GM19452 (cell line): ENCODE results near the gene UPP1.
"Not testable (repeated sequence)": the region's sequence is repeated elsewhere in the genome, so short reads cannot be mapped to it uniquely, and the experiment has no call there.

Experiments used
- ATAC-seq: cut with Tn5 transposase; IDR thresholded peaks from one replicate; pipeline ENCODE4 v1.9.1; 2021; ENCODE audit not compliant: unreplicated experiment

Gene UPP1

DNA sequence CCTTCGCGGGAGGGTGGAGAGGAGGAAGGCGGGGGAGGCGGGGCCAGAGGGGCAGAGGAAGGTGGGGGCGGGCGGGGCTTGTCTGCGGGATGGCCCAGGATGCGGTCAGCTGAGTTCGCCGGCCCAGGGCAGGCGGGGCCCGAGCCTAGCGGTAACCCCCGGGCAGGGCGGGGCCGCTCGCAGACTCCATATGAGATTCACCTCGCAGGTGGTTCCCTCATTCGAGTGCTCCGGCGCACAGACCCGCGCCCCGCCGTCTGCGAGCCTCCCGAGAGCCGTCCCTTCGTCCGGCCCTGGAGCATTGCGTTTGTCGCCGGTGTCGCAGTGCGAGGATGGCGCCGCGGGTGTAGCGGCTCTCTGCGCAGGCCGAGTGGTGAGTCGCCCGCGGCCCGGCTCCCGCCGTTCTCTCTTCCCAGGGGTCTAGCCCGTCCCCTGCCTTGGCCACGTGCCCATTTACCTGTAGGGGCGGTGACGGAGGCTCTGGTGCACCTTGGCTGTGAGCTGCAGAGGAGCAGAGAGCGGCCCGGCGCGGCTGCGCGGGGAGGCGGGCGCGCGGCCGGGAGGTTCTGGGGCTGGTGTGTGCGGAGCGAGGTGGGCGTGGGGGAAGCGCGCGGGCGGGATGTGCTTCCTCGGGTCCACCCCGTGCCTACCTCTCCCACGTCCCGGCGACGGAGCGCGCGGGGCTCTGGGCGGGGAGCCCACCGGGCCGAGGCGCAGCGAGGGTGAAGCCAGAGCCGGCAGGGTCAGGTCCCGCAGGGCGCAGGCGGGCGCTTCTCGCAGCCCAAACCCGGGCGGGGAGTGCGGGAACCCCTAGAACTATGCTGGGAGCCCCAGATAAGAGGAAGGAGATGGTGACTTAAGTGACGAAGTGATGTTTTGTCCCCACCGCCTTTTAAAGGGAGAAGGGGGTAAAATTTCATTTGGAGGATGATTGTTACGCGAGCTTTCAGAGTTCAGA lies at the start of gene UPP1:
TSS of gene UPP1 (plus strand) at position 220 of the 958 bp plus-strand sequence. CDS start 5,519 bp downstream, outside the sequence.
- ATAC-seq, result peak; percentile 49

DNA sequence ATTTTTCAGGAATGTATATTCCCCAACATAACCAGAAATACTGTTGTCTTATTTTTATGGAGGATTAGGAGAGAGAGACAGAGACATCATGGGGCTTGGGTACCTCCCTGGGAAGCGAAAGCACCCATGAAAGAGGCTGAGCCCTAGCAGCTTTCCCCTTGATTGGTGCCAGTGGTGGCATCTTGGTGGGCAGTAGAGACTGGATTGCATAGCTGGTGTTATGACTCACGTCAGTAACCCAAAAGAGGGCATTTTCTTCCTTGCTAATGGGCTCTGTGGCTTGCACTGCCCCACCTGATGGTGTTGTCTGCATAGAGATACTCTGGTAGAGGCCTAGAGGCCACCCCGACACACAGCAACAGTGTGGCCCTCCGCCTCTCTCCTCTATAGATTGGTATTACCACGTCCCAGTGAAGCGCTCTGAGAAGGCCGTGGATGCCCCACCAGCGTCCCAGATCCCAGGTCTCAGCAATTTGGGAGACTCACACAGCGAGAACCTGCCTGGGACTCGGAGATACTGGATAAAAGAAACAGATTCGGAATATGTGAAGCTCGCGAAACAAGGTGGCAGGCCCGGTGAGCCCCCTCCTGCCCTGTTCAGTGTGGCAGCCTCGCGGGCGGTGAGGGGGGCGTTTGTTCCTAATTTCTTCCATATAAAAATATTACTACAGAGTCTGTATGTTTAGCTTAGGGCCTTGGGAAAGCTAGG lies 48.0 kb upstream of the UPP1 start:
- ATAC-seq, result no peak

DNA sequence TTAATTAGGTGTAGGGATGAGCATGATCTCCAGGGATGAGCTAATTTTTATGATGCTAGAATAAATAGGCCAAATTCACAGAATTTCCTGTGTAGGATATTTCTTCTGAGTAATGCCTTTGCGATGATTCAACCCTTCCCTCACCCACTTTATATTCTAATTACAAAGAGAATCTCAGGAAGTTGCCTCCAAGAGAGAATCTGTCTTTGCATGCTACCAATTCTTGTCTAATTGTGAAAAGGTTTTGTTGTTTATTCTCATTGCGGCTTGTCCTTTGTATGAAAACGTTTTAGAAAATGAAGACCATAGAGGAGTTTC lies 47.5 kb upstream of the UPP1 start:
- ATAC-seq, result no peak

DNA sequence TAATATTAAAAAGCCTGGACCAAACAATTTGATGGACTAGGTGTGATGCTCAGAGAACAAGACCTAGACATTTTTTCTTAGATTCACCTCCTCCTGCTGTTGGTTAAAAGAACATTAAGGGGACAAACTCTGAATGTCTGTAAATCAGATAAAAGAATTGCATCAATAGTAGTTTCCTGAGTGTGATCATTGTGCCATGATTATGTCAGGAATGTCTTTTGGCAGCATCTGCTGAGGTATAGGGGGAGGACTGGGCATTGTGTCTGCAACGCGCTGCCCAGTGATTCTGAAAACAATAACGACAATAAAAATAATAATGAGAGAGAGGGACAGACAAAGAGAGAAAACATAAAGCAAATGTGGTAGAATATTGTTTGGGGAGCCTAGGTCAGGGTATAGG lies 46.8 kb upstream of the UPP1 start:
- no peak for ATAC-seq

DNA sequence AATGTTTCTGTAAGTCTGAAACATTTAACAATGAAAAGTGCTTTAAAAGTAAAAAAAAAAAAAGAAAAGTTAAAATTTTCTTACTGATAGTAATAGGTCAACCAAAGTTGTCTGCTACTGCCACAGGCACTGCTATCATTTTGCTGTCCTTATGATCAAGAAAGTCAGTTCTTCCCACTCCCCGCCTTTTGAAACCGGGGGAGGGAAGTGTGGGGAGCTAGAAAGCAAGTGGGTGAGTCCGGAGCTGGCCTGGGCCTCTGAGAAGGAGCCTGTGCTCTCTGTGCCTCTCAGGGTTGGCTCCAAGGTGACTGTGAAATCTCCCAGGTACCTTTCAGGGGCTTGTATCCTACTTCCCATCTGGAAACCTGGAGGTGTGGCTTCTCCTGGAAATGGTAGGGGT lies 46.4 kb upstream of the UPP1 start:
- no peak for ATAC-seq

DNA sequence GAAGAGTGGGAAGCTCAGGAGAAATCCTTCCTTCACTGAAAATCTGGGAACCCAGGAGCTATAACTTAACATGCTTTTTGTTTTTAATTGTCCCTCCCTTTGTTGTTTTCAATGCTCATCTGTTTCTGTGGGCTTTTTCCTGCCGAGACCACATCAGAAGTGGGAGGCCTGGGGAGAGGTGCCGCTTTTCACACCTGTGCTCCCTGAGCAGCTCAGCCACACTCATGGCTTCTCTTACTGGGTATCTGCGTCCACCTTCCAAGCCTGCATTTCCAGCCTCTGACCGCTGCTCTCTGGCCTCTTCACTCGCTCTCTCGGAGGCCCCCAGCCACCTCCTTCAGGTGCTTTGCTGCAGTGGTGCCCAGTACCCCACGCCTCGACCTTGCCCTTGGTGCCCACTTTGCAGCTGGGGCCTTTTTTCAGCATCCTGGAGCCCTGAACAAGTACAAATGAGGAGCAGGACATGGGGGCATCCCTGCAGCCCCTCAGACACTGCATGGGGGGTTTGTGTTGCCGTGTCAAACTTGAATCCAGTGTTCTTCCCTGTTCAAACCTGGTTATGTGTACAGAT lies 43.8 kb upstream of the UPP1 start:
- ATAC-seq, result no peak

DNA sequence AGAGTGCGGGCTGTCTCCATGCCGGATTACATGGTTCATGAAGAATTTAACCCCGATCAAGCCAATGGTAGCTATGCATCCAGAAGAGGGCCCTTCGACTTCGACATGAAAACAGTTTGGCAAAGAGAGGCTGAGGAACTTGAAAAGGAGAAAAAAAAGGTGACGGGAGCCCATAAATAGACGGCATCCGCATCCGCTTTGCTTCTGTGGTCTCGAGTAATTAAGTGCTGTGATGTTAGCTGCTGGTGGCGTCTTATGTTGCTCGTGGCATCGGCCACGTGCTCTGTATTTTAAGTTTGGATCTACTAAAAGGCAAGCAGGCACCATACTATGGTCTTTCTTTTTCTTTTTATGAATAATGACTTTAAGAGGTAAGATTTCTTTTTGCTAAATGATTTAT lies 42.6 kb upstream of the UPP1 start:
- no peak for ATAC-seq

DNA sequence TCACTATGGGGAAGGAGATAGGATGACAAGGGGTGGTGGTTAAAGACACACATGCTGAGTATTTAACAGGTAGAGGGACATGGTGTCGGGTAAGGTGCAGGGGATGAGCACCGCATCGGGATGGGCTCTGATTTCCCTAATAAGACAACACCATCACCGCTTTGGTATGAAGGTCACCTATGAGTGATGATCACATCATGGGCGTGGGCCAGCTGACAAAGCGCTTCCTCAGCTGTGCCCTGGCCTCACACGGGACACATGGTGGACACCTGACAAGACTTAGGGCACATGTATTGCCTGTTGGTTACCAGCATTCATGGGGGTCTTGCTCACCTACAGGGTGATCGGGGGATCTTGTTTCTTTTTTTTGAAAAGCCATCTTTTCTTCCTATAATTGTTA lies 41.0 kb upstream of the UPP1 start:
- no peak for ATAC-seq

DNA sequence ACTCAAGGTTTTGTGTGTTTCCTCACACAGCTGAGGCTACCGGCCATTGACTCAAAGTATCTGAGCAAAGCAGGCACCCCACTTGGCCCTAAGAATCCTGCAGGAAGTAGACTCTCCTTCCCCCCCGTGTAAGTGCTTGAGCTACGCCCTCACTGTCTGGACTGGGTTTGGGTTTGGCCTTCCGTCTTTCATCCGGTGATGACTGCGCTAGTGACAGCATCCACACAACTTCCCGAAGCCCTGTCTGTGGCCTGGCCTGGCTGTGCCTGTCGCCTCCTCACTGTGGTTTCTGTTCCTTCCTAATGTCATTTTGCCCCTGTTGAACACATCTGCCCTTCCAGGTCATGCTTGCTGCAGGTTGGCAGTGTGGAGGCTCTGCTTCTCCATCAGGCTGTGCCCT lies 39.2 kb upstream of the UPP1 start:
- ATAC-seq, result no peak

DNA sequence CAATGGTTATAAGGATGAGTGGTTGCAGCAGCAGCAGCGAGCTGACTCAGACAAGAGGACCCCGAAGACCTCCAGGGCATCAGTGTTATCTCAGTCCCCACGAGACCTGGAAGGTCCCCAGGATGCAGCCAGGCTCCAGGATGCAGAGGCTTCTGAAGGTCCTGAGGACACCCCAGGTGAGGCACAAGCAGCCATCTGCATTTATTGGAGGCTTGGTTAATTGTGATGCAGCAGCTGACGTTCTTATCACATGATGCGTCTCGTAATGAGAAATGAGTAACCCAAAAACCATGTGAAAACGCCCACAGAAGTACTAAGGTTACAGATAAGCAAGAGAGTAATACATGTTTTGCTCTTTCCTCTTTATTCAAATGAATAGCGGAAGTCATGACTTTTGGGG lies 36.3 kb upstream of the UPP1 start:
- ATAC-seq, result peak; percentile 84

DNA sequence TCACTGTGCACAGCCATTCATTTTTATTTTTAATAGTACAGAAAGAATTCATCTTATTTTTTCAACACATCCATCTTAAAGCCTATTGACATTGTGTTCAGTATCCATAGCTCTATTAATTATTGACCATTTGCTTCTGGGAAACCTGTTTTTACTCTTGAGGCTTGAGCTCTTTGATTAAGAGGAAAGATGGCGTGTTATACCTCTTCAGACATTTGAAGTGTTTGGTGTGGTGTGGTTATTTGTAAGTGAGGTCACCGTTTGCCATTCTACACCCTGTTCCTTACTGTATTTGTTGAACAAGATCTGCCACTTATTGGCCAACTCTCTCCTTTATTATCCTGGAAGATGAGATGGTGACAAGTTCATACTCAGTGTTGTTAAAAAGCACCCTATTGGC lies 35.3 kb upstream of the UPP1 start:
- ATAC-seq, result no peak

DNA sequence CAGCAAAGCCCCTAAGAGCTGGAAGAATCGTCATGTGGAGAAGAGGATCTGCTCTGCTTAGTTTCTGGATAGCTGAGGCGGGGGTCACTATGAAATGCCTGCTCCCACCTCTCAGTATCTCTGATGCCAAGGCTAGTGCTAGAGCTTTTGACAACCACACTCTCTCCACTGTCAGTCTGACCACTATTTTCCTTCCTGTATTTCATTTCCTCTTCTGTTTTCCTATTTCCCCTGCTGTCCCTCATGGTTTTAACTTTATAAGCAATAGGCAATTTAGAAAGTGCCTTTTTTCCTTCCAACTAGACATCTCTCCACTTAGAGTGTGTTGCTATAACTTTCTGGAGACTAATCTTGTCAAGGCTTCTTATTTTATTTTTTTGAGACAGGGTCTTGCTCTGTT lies 30.1 kb upstream of the UPP1 start:
- ATAC-seq, result no peak

DNA sequence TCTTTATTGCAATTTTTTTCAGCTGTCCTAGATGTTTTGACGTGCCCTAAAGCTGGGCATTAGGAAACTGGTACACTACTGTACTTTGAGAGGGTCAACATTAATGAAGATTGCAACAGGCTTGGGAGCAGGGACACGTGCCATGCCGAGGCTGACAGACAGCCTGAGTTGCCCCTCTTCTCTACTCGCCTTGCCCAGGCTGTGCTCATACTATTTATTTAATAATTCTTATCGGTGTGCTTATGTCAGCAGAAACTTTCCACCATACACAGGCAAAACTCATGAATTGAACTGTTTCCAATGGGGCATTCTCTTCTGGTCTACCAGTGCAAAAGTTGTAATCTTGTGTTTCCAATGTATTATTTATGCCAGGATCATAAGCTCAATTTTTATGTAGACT lies 29.4 kb upstream of the UPP1 start:
- no peak for ATAC-seq

DNA sequence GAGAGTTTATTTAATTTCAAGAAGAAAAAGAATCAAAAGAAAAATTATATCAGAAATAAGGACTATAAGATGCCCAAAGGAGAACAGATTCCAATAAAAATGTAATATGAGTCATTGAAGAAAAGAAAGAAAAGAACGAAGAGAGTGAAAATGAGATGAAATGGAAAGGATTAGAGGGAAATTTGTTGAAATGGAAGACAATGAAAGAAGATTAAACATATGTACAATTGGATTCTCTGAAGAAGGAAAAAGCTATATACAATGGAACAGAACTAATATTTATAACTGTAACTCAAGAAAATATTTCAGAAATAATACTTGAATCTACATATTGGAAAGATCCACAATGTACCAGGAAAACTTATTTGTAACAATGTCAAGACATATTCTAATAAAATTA lies 25.1 kb upstream of the UPP1 start:
- ATAC-seq, result no peak

DNA sequence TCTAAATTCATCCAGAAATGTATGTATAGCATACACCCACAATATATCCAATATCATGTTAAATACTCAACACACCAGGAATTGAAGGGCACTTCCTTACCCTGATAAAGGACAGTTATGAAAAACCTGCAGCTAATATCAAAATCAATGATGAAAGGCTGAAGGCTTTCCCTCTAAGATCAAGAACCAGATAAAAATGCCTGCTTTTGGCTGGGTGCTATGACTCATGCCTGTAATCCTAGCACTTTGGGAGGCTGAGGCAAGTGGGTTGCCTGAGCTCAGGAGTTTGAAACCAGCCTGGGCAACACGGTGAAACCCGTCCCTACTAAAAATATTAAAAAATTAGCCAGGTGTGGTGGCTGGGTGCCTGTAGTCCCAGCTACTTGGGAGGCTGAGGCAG lies 21.6 kb upstream of the UPP1 start:
- ATAC-seq, result no peak

DNA sequence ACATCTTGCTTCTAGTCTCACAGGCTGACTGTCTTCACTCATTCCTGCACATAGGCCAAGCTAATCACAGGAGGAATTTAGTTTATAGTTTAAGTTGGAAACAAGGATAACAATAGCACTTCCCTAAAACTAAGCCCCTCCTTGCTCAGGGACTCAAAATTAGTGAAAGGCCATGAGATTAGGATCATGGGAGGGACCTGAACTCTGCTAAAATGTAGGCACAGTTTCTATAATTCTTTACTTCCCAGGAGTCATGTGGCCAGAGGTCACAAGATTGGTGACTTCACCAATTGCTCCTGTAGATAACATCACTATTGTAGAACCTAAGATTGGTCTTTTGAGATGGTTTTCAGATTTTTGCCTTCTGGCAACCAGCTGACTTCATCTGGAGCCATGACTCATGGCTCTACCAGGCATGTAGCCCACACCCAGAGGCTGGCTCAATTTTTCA lies 14.8 kb upstream of the UPP1 start:
- ATAC-seq, result no peak

DNA sequence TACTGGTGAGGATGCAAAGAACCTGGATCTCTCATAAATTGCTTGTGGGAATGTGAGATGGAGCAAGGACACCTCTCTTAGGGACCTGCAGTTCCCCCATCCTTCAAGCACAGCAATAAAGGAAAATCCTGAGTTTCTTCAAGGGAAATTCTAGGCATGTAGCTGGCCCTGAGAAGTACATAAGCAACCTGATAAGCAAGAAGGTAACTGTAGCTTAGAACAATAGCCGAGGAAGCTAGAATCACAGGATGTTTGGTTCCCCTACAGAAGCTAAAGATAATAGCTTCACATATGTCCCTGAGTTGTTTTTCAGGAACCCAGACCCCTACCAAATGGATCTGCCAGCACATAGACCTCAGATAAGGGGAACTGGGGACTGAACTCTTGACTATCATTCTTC lies 11.6 kb upstream of the UPP1 start:
- ATAC-seq, result no peak

DNA sequence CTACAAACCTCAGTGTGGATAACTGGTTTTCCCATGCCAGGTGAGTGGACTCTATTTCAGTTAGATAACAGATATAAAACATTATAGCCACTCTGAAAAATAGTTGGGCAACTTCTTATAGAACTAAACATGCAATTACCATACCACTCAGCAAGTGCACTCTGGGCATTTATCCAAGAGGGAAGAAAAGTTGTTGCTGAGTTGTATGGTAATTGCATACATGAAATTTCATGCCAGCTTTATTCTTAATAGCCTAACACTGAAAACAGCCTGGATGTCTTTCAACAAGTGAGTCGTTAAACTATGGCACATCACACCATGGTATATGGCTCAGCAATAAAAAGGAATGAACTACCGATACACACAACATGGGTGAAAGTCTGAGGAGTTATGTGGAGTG lies 10.6 kb upstream of the UPP1 start:
- no peak for ATAC-seq

DNA sequence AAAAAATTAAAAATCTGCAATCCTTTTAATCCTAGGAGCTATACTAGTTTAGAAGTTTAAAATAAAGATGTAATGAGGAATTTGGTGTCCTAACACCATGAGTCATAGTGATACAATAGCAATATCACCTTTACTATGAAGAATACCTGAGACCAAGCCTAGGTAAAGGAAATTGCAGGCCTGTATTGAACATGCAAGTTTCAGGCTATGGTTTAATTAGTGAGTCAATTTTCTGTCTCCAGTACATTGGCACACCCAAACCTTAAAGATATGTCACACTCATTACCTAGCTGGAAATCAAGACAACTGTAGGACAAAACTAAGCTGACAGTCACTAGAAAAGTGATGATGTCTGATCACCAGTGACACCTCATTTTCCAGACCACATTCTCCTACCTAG lies 6.7 kb upstream of the UPP1 start:
- not testable (repeated sequence) for ATAC-seq

DNA sequence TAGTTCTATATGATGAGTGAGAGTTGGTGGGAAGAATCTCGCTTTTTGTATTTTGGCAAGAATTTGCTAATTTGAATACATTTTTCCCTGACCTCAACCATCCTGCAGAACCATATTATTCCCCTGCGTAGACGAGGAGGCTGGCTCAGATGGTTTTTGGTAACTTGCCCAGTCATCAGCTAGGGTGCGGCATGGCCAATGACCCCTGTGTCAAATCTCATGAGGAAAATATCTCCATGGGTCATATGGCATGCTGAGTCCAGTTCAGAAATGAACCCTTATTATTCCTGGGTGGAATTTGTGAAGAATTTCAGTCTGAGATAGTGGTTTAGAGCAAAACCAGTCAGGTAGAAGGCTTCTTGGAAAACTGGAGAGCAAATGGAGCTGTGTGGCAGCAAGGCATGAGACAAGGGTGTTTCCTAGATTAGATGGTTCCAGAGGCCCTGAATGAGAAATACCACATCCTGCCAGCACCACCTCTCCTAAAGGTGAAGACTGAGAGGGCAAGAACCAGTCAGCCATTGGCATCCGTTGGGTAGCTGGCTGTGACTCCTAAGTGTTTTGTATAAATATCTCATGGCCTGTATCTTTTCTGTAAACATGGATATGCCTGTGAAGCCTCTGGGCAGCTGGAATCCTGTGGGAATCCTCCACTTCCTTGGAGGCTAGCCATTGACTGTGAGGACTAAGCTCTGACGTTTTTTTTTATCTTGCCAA lies 5.8 kb upstream of the UPP1 start:
- no peak for ATAC-seq

DNA sequence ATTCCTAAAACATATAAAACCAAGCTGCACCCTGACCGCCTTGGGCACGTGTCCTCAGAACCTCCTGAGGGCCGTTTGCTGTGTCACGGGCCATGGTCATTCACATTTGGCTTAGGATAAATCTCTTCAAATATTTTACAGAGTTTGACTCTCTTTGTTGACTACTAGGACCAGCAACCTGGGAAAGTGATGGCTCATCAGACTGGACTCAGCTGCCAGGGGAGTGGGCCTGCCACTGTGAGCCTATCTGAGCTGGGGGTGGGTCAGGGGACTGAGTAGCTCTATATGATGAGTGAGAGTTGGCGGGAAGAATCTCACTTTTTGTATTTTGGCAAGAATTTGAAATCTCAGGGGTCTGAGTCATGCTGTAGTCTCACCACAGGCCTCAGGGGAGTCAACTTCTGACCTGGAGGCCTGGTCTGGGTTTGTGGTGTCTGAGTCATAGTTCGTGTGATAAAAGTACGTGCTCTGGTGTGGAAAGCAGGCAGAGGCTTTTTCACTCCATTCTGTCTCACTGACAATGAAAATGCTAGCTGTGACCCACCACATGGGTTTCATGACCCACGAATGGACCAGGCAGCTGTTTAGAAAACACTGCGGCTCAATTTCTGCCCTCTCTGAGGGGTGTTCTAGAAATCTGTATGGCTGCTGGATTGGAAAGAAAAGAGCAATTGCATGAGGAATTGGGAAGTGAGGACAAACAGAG lies 4.2 kb upstream of the UPP1 start:
- peak; percentile 57 for ATAC-seq
